ENCODE data around the gene PTPN22.

Gene PTPN22

DNA sequence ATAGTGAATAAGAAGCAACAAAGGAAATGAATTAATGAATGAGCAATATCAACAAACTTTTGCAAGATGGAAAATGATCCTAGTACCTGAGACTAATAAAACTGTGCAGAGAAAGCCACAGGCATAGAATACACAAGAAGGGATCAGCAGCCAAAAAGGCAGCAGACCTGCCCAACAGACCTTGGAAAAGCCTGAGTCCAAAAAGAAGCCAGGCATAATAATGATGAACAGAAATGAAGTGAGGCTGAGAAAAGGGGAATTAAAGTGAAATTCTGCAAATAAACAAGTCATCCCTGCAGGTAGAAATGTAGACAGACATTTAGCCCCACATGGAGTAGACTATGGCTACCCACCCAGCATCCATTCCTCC is 101.9 kb downstream of the PTPN22 start:
- Histone ChIP-seq H2BK120ac (ENCODE audit: low read depth, low read length) (no peak overlapping the region), H3K4ac (ENCODE audit: low read length) (no peak overlapping the region), H2BK15ac (ENCODE audit: low read length) (no peak overlapping the region), H4K8ac (ENCODE audit: low read depth, low read length) (no peak overlapping the region), H3K4me3 (ENCODE audit: low read length in 2 of 2) (no peak overlapping the region), H3K9ac (ENCODE audit: low read depth, low read length, poor library complexity) (no peak overlapping the region), H4K91ac (ENCODE audit: low read depth, low read length, poor library complexity) (no peak overlapping the region), H2AK5ac (ENCODE audit: low read depth, low read length) (no peak overlapping the region), H3K18ac (ENCODE audit: low read length) (no peak overlapping the region), H3K23ac (ENCODE audit: low read depth, low read length, poor library complexity) (no peak overlapping the region), H3K14ac (ENCODE audit: low read length) (no peak overlapping the region), H2BK12ac (ENCODE audit: low read length) (no peak overlapping the region), H2AFZ (ENCODE audit: low read length) (no peak overlapping the region), H3K79me1 (ENCODE audit: low read depth, low read length) (no peaks in the 10 kb centered on the region), H3K4me2 (ENCODE audit: insufficient read depth, low read length, poor library complexity, severe bottlenecking) (no peak overlapping the region), H3K27ac (replicated peaks; ENCODE audit: low read length) (peak overlapping the region; percentile 39), H3K36me3 (replicated peaks in 1 of 2; ENCODE audit: control insufficient read depth in 2 of 2, insufficient read depth in 2 of 2, low read length in 2 of 2) (peaks cover 3 to 58% of the 10 kb centered on the region in 2 donors), H3K27me3 (ENCODE audit: control insufficient read depth in 3 of 3, insufficient read depth in 3 of 3, low read depth in 1 of 3, low read length in 3 of 3) (no peaks in the 10 kb centered on the region), H3K4me1 (ENCODE audit: control insufficient read depth in 2 of 2, insufficient read depth in 1 of 2, low read depth in 1 of 2, low read length in 2 of 2) (peaks cover 2 to 21% of the 10 kb centered on the region in 2 donors), H3K9me3 (replicated peaks in 1 of 2; ENCODE audit: control insufficient read depth in 2 of 2, insufficient read depth in 1 of 2, low read depth in 1 of 2, low read length in 2 of 2) (no peaks in the 10 kb centered on the region), H2BK5ac (ENCODE audit: low read length) (no peak overlapping the region)
- no peak for DNase-seq (ENCODE audit: low spot score)

DNA sequence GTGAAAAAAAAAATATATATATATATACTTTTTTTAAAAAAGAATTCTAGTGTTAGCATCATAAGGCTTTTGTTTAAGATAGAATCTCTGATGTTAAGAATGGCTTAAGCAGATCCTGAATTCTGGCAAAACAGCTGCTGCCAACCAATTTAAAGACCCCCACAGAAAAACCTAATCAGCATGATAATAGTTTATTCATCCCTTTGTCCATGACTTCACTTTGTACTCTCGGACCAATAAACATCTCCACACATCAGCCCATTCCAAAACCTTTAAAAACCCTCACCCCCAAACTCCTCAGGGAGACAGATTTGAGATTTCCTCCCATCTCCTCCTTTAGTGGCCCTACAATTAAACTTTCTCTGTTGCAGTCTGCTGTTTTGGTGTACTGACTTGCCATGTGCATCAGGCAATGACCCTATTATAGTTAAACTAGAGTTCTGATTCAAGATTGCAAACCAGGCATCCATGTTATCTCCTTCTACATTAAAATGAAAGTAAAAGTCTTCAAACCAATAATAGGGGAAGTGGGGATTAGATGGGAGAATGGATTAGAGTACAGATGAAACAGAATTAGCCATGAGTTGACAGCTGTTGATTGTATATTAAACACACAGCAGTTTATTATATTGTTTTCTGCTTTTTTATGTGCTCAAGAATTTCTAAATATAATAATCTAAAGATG is 102.5 kb downstream of the PTPN22 start:
- peak; percentile 29 for DNase-seq (ENCODE audit: low spot score)
- Histone ChIP-seq H3K27me3 (ENCODE audit: control insufficient read depth in 3 of 3, insufficient read depth in 3 of 3, low read depth in 1 of 3, low read length in 3 of 3) (no peaks in the 10 kb centered on the region), H2BK15ac (ENCODE audit: low read length) (no peak overlapping the region), H3K4me1 (ENCODE audit: control insufficient read depth in 2 of 2, insufficient read depth in 1 of 2, low read depth in 1 of 2, low read length in 2 of 2) (peaks cover 2 to 21% of the 10 kb centered on the region in 2 donors), H3K14ac (ENCODE audit: low read length) (no peak overlapping the region), H3K36me3 (replicated peaks in 1 of 2; ENCODE audit: control insufficient read depth in 2 of 2, insufficient read depth in 2 of 2, low read length in 2 of 2) (peaks cover 2 to 59% of the 10 kb centered on the region in 2 donors), H2AFZ (ENCODE audit: low read length) (no peak overlapping the region), H2AK5ac (ENCODE audit: low read depth, low read length) (no peak overlapping the region), H4K91ac (ENCODE audit: low read depth, low read length, poor library complexity) (no peak overlapping the region), H3K79me1 (ENCODE audit: low read depth, low read length) (no peaks in the 10 kb centered on the region), H3K9ac (ENCODE audit: low read depth, low read length, poor library complexity) (no peak overlapping the region), H3K18ac (ENCODE audit: low read length) (no peak overlapping the region), H3K4ac (ENCODE audit: low read length) (no peak overlapping the region), H3K9me3 (replicated peaks in 1 of 2; ENCODE audit: control insufficient read depth in 2 of 2, insufficient read depth in 1 of 2, low read depth in 1 of 2, low read length in 2 of 2) (no peaks in the 10 kb centered on the region), H2BK120ac (ENCODE audit: low read depth, low read length) (no peak overlapping the region), H3K27ac (replicated peaks; ENCODE audit: low read length) (peak overlapping the region; percentile 64), H2BK12ac (ENCODE audit: low read length) (no peak overlapping the region), H3K4me3 (ENCODE audit: low read length in 2 of 2) (no peak overlapping the region), H4K8ac (ENCODE audit: low read depth, low read length) (no peak overlapping the region), H2BK5ac (ENCODE audit: low read length) (no peak overlapping the region), H3K23ac (ENCODE audit: low read depth, low read length, poor library complexity) (no peak overlapping the region), H3K4me2 (ENCODE audit: insufficient read depth, low read length, poor library complexity, severe bottlenecking) (no peak overlapping the region)
- WGBS, 2 donors (ENCODE audit: extremely low coverage in 2 of 2, insufficient read length in 2 of 2, insufficient replicate concordance in 1 of 2): no CpG with 5 or more reads among the region's 1 CpG

DNA sequence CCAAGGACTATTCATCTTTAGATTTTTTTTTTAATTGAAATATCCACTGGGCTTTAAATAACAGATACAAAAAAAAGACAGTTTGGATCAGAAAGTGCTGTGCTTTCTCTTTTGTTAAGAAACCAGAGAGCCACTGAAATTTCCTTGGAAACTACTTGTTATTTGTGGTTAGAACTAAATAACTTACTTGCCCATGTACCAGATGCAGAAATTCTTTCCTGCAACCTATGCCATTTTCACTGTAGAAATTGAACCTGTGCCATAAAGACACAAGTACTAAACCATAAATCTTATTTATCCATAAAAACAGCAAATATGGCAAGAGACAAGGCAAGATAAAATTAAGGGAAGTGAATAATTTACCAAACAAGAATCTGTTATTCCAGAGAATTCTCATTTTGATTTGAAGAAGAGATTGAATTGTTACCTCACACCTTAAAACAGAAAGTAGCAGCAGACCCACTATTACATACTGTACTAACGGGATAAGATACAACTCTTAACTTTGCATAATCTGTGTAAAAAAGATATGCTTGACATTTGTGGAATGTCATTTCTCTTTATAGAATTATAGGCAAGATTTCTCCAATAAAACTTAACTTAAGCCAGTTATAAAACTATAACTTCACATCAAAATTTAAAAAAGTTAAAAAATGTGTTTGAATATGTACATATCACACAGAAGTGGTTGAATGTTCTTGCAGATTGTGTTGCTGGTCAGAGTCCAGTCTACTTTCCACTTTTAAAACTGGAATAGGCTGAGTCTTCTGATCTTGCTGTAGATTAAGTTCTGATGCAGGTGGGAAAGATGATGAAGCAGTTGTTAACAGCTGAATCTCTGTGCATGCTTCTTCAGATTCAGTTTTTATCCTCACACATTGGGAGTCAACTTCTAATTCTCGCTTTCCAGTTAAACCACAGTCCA is 105.9 kb downstream of the PTPN22 start:
- no peak overlapping the region for H4K91ac ChIP-seq (ENCODE audit: low read depth, low read length, poor library complexity)
- peaks cover 2 to 17% of the 10 kb centered on the region in 2 donors for H3K4me1 ChIP-seq (ENCODE audit: control insufficient read depth in 2 of 2, insufficient read depth in 1 of 2, low read depth in 1 of 2, low read length in 2 of 2)
- H2BK12ac ChIP-seq (ENCODE audit: low read length): no peak overlapping the region
- peaks cover 2 to 51% of the 10 kb centered on the region in 2 donors for H3K36me3 ChIP-seq (replicated peaks in 1 of 2; ENCODE audit: control insufficient read depth in 2 of 2, insufficient read depth in 2 of 2, low read length in 2 of 2)
- H2BK5ac ChIP-seq (ENCODE audit: low read length): no peak overlapping the region
- H2AFZ ChIP-seq (ENCODE audit: low read length): no peak overlapping the region
- no peak overlapping the region for H3K4me3 ChIP-seq (ENCODE audit: low read length in 2 of 2)
- no peak overlapping the region for H2BK120ac ChIP-seq (ENCODE audit: low read depth, low read length)
- H3K23ac ChIP-seq (ENCODE audit: low read depth, low read length, poor library complexity): no peak overlapping the region
- H2BK15ac ChIP-seq (ENCODE audit: low read length): no peak overlapping the region
- H3K27ac ChIP-seq (replicated peaks; ENCODE audit: low read length): no peak overlapping the region
- H3K14ac ChIP-seq (ENCODE audit: low read length): no peak overlapping the region
- H3K4ac ChIP-seq (ENCODE audit: low read length): no peak overlapping the region
- no peak overlapping the region for H2AK5ac ChIP-seq (ENCODE audit: low read depth, low read length)
- H3K18ac ChIP-seq (ENCODE audit: low read length): no peak overlapping the region
- no peak overlapping the region for H4K8ac ChIP-seq (ENCODE audit: low read depth, low read length)
- WGBS, 2 donors (ENCODE audit: extremely low coverage in 2 of 2, insufficient read length in 2 of 2, insufficient replicate concordance in 1 of 2): no CpG with 5 or more reads among the region's 2 CpGs
- H3K4me2 ChIP-seq (ENCODE audit: insufficient read depth, low read length, poor library complexity, severe bottlenecking): no peak overlapping the region
- no peak overlapping the region for H3K9ac ChIP-seq (ENCODE audit: low read depth, low read length, poor library complexity)
- no peaks in the 10 kb centered on the region for H3K79me1 ChIP-seq (ENCODE audit: low read depth, low read length)
- DNase-seq (ENCODE audit: low spot score): no peak
- H3K9me3 ChIP-seq (replicated peaks in 1 of 2; ENCODE audit: control insufficient read depth in 2 of 2, insufficient read depth in 1 of 2, low read depth in 1 of 2, low read length in 2 of 2): no peaks in the 10 kb centered on the region
- no peaks in the 10 kb centered on the region for H3K27me3 ChIP-seq (ENCODE audit: control insufficient read depth in 3 of 3, insufficient read depth in 3 of 3, low read depth in 1 of 3, low read length in 3 of 3)

All from neuronal stem cell (in vitro differentiated cells).